Neural progenitor cell (in vitro differentiated cells): ENCODE results near the gene DDX31. TPM values are rescaled to one million over a fixed set of nuclear protein-coding genes. Genes with fewer than 3 reads are reported as not detected.

Source experiments
- DNase-seq: peaks from one replicate; pipeline ENCODE4 v3.0.0-alpha.2; 2016; ENCODE audit warnings: low spot score
- H2AFZ ChIP-seq: fragments of 200-600 bp; sonication (generic); replicated peaks from 2 replicates; pipeline ENCODE4 v1.6.1; 2016; ENCODE audit warnings: antibody characterized with exemption
- H3F3A ChIP-seq: fragments of 200-600 bp; sonication (generic); 2 replicates; pipeline ENCODE4 v1.6.1; 2016; ENCODE audit warnings: antibody characterized with exemption, low read depth
- H3K27ac ChIP-seq: fragments of 200-600 bp; sonication (generic); 2 replicates; pipeline ENCODE4 v1.5.1; 2016; ENCODE audit warnings: mild to moderate bottlenecking
- H3K27me3 ChIP-seq: fragments of 200-600 bp; sonication (generic); 2 replicates; pipeline ENCODE4 v1.6.1; 2016; ENCODE audit warnings: mild to moderate bottlenecking, moderate library complexity
- H3K36me3 ChIP-seq: fragments of 200-600 bp; sonication (generic); 2 replicates; pipeline ENCODE4 v1.5.1; 2016
- H3K4me1 ChIP-seq: fragments of 200-600 bp; sonication (generic); 2 replicates; pipeline ENCODE4 v1.6.1; 2016; ENCODE audit warnings: mixed run types
- H3K4me2 ChIP-seq: fragments of 200-600 bp; sonication (generic); 2 replicates; pipeline ENCODE4 v1.6.1; 2016
- H3K4me3 ChIP-seq: fragments of 200-600 bp; sonication (generic); 2 replicates; pipeline ENCODE4 v1.5.1; 2016
- H3K79me2 ChIP-seq: fragments of 200-600 bp; sonication (generic); 2 replicates; pipeline ENCODE4 v1.6.1; 2016; ENCODE audit warnings: low read depth
- H3K9ac ChIP-seq: fragments of 200-600 bp; sonication (generic); 2 replicates; pipeline ENCODE4 v1.6.1; 2016
- H3K9me3 ChIP-seq: fragments of 200-600 bp; sonication (generic); 2 replicates; pipeline ENCODE4 v1.5.1; 2016; ENCODE audit warnings: low read depth
- H4K20me1 ChIP-seq: fragments of 200-600 bp; sonication (generic); 2 replicates; pipeline ENCODE4 v1.6.1; 2016; ENCODE audit warnings: low read depth
- H3K27ac Mint-ChIP-seq: 3 replicates; pipeline ENCODE4 v1.8.0; 2021; ENCODE audit warnings: mixed read lengths
- H3K27me3 Mint-ChIP-seq: 2 replicates; pipeline ENCODE4 v1.8.0; 2022; ENCODE audit warnings: low read depth, mild to moderate bottlenecking, inconsistent platforms, moderate library complexity, mixed read lengths; ENCODE audit not compliant: insufficient read depth
- H3K36me3 Mint-ChIP-seq: 3 replicates; pipeline ENCODE4 v1.8.0; 2021; ENCODE audit warnings: mixed read lengths
- H3K4me1 Mint-ChIP-seq: 3 replicates; pipeline ENCODE4 v1.8.0; 2021; ENCODE audit warnings: mixed read lengths
- H3K4me3 Mint-ChIP-seq: 3 replicates; pipeline ENCODE4 v1.8.0; 2021; ENCODE audit warnings: mild to moderate bottlenecking, moderate library complexity, mixed read lengths
- H3K9me3 Mint-ChIP-seq: 3 replicates; pipeline ENCODE4 v1.8.0; 2020; ENCODE audit warnings: mixed read lengths
- CTCF ChIP-seq: fragments of 200-600 bp; sonication (generic); IDR thresholded peaks from 2 replicates; pipeline ENCODE4 v1.5.1; 2017; ENCODE audit warnings: antibody characterized with exemption, mild to moderate bottlenecking
- EZH2 ChIP-seq: fragments of 200-600 bp; sonication (generic); IDR thresholded peaks from 2 replicates; pipeline ENCODE4 v1.6.1; 2017; ENCODE audit warnings: antibody characterized with exemption, mild to moderate bottlenecking, moderate library complexity
- EZH2phosphoT487 ChIP-seq: fragments of 200-600 bp; sonication (generic); IDR thresholded peaks from 2 replicates; pipeline ENCODE4 v1.6.1; 2017; ENCODE audit warnings: antibody characterized with exemption
- total RNA-seq: library from RNA; depleted of rRNA; stranded (reverse); fragments of >200 nt; gene quantifications from 2 replicates; pipeline ENCODE4 v1.2.3, GENCODE V29; 2015; ENCODE audit warnings: low replicate concordance

The DDX31 gene
- total RNA-seq, 1 donor from 2014 or later = 25.7 TPM

GRCh38 chr9:132588501-132589147, 81.2 kb downstream of the DDX31 start:
- H3K36me3 ChIP-seq = no peaks in the 10 kb centered on the region
- peak overlapping the region; percentile 80 for H3K4me3 Mint-ChIP-seq

GRCh38 chr9:132588098-132588497, 81.7 kb downstream of the DDX31 start:
- TF ChIP-seq CTCF (no peak), EZH2 (no peak), EZH2phosphoT487 (no peak)
- H3K27ac ChIP-seq = no peak overlapping the region
- peak overlapping the region; percentile 76 for H3K4me2 ChIP-seq
- H3K4me1 ChIP-seq = peaks cover 46% of the 10 kb centered on the region
- no peak overlapping the region for H2AFZ ChIP-seq
- Mint-ChIP-seq H3K27me3 (peaks cover 69% of the 10 kb centered on the region), H3K4me3 (peak overlapping the region; percentile 80), H3K4me1 (peaks cover 51% of the 10 kb centered on the region), H3K36me3 (peaks cover 3% of the 10 kb centered on the region), H3K9me3 (no peaks in the 10 kb centered on the region), H3K27ac (peak overlapping the region; percentile 78)
- no peaks in the 10 kb centered on the region for H3K9me3 ChIP-seq
- no peak overlapping the region for H3K9ac ChIP-seq
- H3K36me3 ChIP-seq = no peaks in the 10 kb centered on the region
- H3K4me3 ChIP-seq = peak overlapping the region; percentile 46
- H3F3A ChIP-seq = peaks cover 47% of the 10 kb centered on the region
- DNase-seq = no peak
- H3K79me2 ChIP-seq = no peaks in the 10 kb centered on the region
- peaks cover 100% of the 10 kb centered on the region for H3K27me3 ChIP-seq
- peaks cover 98% of the 10 kb centered on the region for H4K20me1 ChIP-seq

More at GRCh38 chr9:132588501-132589147, 81.2 kb downstream of the DDX31 start:
- Histone ChIP-seq H3K79me2 (no peaks in the 10 kb centered on the region), H4K20me1 (peaks cover 98% of the 10 kb centered on the region), H2AFZ (no peak overlapping the region), H3K27ac (no peak overlapping the region), H3K4me2 (peak overlapping the region; percentile 76), H3K9ac (no peak overlapping the region), H3K4me1 (peaks cover 51% of the 10 kb centered on the region), H3K4me3 (peak overlapping the region; percentile 46), H3F3A (peaks cover 50% of the 10 kb centered on the region), H3K9me3 (no peaks in the 10 kb centered on the region), H3K27me3 (peaks cover 100% of the 10 kb centered on the region)
- Mint-ChIP-seq H3K27me3 (peaks cover 64% of the 10 kb centered on the region), H3K27ac (no peak overlapping the region), H3K4me1 (peaks cover 53% of the 10 kb centered on the region), H3K9me3 (no peaks in the 10 kb centered on the region), H3K36me3 (peaks cover 3% of the 10 kb centered on the region)
- TF ChIP-seq EZH2phosphoT487 = no peak
- TF ChIP-seq CTCF = no peak
- TF ChIP-seq EZH2 = no peak
- DNase-seq = peak; percentile 73

DNA sequence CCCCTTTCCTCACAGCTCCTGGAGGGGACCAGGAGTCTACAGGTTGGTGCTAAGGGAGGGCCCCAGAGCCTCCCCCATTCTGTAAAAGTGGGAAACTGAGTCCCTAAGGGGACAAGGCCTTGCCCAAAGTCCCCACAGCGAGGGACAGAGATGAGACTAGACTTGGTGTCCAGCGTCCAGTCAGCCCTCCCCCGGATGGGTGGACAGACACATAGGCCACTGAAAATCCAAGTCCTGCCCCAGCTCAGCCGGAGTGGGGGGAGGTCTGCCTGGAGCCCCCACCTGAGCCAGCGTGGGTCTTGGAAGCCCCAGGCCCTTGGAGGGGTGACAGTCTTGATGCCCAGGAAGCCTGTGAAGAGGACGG, 82.2 kb downstream of the DDX31 start:
- H3K4me1 Mint-ChIP-seq = peaks cover 48% of the 10 kb centered on the region

More for the DNA sequence above, 82.2 kb downstream of the DDX31 start:
- Histone ChIP-seq H3K79me2 (no peaks in the 10 kb centered on the region), H4K20me1 (peaks cover 98% of the 10 kb centered on the region), H3K36me3 (no peaks in the 10 kb centered on the region), H3K4me3 (peak overlapping the region; percentile 33), H3K4me1 (peaks cover 40% of the 10 kb centered on the region), H2AFZ (no peak overlapping the region), H3K27ac (no peak overlapping the region), H3F3A (peaks cover 42% of the 10 kb centered on the region), H3K9me3 (no peaks in the 10 kb centered on the region), H3K9ac (no peak overlapping the region), H3K27me3 (peaks cover 100% of the 10 kb centered on the region), H3K4me2 (peak overlapping the region; percentile 43)
- DNase-seq = peak; percentile 25
- TF ChIP-seq EZH2phosphoT487 (no peak), CTCF (no peak), EZH2 (no peak)
- H3K36me3 Mint-ChIP-seq = peaks cover 3% of the 10 kb centered on the region
- no peak overlapping the region for H3K27ac Mint-ChIP-seq
- peaks cover 72% of the 10 kb centered on the region for H3K27me3 Mint-ChIP-seq
- peak overlapping the region; percentile 80 for H3K4me3 Mint-ChIP-seq
- no peaks in the 10 kb centered on the region for H3K9me3 Mint-ChIP-seq
